Vagina (tissue), 2 donors: Measurements from ENCODE around the gene SLFN11.

Source experiments
- POLR2AphosphoS5 ChIP-seq, 2 donors: sonication (generic); formaldehyde crosslinking; IDR thresholded peaks; one replicate each; pipeline ENCODE4 v1.9.0; 2017; ENCODE audit warnings: antibody characterized with exemption in 2 of 2, mild to moderate bottlenecking in 2 of 2, low read depth in 1 of 2; ENCODE audit not compliant: insufficient read depth in 1 of 2
- TF ChIP-seq, protein P1 (sequence below), 3 experiments: fragments of 450-650 bp in 2 of 3; fragments of 200-600 bp in 1 of 3; sonication (generic) in 1 of 3; IDR thresholded peaks; one replicate each; pipeline ENCODE4 v1.5.1; 2017 to 2019; ENCODE audit warnings: antibody characterized with exemption in 3 of 3, mild to moderate bottlenecking in 2 of 3, moderate library complexity in 2 of 3

DNA sequence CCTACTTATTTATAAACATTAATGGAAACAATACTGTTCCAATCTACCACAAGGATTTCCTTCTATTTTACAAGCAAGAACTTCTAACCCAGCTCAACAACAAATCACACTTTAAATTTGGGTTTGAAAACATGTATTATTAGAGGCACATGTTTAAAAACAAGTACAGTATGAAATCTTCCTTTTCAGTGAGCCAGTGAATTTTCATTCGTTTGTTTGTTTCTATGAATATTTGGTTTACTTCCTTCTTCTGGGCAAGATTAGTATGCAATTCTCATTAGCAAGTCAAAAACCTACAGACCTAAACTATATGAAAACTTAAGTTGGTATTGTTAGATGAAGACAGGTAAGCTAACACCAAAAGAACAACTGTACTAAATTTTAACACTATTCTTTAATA lies 33.1 kb upstream of the SLFN11 start:
- no peak for TF ChIP-seq POLR2AphosphoS5 (IDR thresholded peaks at IDR 0.05; ENCODE audit: insufficient read depth in 1 of 2, low read depth in 1 of 2)
- TF ChIP-seq, protein P1, sequence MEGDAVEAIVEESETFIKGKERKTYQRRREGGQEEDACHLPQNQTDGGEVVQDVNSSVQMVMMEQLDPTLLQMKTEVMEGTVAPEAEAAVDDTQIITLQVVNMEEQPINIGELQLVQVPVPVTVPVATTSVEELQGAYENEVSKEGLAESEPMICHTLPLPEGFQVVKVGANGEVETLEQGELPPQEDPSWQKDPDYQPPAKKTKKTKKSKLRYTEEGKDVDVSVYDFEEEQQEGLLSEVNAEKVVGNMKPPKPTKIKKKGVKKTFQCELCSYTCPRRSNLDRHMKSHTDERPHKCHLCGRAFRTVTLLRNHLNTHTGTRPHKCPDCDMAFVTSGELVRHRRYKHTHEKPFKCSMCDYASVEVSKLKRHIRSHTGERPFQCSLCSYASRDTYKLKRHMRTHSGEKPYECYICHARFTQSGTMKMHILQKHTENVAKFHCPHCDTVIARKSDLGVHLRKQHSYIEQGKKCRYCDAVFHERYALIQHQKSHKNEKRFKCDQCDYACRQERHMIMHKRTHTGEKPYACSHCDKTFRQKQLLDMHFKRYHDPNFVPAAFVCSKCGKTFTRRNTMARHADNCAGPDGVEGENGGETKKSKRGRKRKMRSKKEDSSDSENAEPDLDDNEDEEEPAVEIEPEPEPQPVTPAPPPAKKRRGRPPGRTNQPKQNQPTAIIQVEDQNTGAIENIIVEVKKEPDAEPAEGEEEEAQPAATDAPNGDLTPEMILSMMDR (IDR thresholded peaks at IDR 0.05) = no peak
